ENCODE measurements around the gene SOCS7.

- TF ChIP-seq CTCF (IDR thresholded peaks at IDR 0.05; ENCODE audit: low read depth, low read length, poor library complexity, severe bottlenecking), result no peak
- TF ChIP-seq EZH2phosphoT487 (IDR thresholded peaks at IDR 0.05; ENCODE audit: borderline replicate concordance, low read length), result no peak
These were observed 96.6 kb downstream of the SOCS7 start for GRCh38 chr17:38448208-38448771.
